PFSK-1 (cell line): Measurements from ENCODE around the gene VPS11.

Experiments used
- FOXP2 ChIP-seq: optimal IDR thresholded peaks from 2 replicates; pipeline ENCODE3; 2011; ENCODE audit warnings: borderline replicate concordance, control low read depth, inconsistent platforms; ENCODE audit not compliant: insufficient read depth; ENCODE audit errors: extremely low read length, extremely low read depth
- POLR2AphosphoS5 ChIP-seq: IDR thresholded peaks from 2 replicates; pipeline ENCODE4 v1.6.1; 2012; ENCODE audit warnings: low read depth, mild to moderate bottlenecking, control low read depth, low read length, moderate library complexity
- SIN3A ChIP-seq: IDR thresholded peaks from 2 replicates; pipeline ENCODE4 v1.6.1; 2012; ENCODE audit warnings: mild to moderate bottlenecking, low read length, moderate library complexity, borderline replicate concordance; ENCODE audit not compliant: insufficient read depth
- TAF1 ChIP-seq: IDR thresholded peaks from 2 replicates; pipeline ENCODE4 v1.6.1; 2012; ENCODE audit warnings: low read length, control low read depth, borderline replicate concordance; ENCODE audit not compliant: insufficient read depth
- TF ChIP-seq, protein P1 (sequence below), 2 experiments: IDR thresholded peaks; 2 replicates each; pipeline versions ENCODE4 v1.6.1 to v1.8.0; 2011 to 2012; ENCODE audit warnings: low read depth in 2 of 2, low read length in 2 of 2, control low read depth in 1 of 2, inconsistent platforms in 1 of 2, mild to moderate bottlenecking in 1 of 2, moderate library complexity in 1 of 2; ENCODE audit not compliant: insufficient read depth in 1 of 2

VPS11 gene

DNA sequence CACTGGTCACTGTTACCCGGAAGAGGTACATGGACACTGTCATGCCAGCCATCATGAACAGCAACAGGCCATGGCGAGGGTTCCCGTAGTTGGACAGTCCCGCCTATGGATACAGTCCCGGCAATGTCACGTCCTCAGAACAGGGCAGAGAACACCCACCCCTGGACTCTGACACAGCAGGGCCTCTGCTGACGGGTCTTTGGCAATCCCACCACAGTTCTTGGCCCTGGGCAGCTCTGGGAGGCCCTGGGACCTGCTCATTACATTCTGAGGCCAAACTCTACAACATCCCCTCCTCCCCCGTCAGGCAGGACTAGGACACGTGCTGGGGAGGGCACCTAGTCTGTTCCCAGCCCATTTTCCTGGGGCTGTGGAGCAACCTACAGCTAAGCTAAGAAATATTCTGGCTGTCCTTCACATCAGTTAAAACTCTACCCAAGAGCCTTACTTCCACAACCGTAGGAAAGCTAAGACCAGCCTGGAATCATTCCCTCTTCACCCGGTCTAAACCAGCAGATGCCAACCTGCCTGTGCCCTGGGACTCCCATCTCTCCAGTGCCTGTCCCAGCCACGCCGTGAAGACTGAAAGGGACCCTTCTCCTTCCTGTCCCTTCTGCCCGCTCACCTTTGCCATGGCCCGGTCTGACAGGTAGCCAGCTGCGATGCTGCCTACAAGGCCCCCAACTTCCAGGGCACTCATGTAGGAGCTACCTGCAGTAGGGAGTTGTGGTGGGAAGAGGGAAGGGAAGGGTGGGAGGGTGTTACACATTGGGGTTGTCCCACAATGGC is 41.4 kb upstream of the VPS11 start:
- TF ChIP-seq TAF1, result no peak

DNA sequence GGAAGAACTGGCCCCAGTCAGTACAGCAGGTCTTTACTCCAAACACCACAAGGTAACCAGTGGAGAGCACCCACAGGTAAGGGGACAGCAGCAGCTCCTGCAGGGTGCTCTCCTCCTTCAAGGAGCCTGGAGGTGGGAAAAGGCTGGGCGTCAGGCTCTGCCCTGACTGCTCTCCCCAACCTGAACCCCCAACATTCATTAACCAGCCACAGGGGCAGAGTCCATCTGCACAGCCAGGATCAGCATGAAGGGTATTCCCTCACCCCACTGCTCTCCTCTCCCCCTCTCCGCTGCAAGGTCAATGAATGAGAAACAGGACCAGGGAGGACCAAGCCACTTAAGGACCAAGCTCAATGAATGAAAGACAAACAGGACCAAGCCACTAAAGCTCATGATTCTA is 40.6 kb upstream of the VPS11 start:
- TF ChIP-seq, protein P1, sequence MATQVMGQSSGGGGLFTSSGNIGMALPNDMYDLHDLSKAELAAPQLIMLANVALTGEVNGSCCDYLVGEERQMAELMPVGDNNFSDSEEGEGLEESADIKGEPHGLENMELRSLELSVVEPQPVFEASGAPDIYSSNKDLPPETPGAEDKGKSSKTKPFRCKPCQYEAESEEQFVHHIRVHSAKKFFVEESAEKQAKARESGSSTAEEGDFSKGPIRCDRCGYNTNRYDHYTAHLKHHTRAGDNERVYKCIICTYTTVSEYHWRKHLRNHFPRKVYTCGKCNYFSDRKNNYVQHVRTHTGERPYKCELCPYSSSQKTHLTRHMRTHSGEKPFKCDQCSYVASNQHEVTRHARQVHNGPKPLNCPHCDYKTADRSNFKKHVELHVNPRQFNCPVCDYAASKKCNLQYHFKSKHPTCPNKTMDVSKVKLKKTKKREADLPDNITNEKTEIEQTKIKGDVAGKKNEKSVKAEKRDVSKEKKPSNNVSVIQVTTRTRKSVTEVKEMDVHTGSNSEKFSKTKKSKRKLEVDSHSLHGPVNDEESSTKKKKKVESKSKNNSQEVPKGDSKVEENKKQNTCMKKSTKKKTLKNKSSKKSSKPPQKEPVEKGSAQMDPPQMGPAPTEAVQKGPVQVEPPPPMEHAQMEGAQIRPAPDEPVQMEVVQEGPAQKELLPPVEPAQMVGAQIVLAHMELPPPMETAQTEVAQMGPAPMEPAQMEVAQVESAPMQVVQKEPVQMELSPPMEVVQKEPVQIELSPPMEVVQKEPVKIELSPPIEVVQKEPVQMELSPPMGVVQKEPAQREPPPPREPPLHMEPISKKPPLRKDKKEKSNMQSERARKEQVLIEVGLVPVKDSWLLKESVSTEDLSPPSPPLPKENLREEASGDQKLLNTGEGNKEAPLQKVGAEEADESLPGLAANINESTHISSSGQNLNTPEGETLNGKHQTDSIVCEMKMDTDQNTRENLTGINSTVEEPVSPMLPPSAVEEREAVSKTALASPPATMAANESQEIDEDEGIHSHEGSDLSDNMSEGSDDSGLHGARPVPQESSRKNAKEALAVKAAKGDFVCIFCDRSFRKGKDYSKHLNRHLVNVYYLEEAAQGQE (IDR thresholded peaks at IDR 0.05; ENCODE audit: insufficient read depth in 1 of 2, low read depth in 2 of 2, low read length in 2 of 2), result no peak

DNA sequence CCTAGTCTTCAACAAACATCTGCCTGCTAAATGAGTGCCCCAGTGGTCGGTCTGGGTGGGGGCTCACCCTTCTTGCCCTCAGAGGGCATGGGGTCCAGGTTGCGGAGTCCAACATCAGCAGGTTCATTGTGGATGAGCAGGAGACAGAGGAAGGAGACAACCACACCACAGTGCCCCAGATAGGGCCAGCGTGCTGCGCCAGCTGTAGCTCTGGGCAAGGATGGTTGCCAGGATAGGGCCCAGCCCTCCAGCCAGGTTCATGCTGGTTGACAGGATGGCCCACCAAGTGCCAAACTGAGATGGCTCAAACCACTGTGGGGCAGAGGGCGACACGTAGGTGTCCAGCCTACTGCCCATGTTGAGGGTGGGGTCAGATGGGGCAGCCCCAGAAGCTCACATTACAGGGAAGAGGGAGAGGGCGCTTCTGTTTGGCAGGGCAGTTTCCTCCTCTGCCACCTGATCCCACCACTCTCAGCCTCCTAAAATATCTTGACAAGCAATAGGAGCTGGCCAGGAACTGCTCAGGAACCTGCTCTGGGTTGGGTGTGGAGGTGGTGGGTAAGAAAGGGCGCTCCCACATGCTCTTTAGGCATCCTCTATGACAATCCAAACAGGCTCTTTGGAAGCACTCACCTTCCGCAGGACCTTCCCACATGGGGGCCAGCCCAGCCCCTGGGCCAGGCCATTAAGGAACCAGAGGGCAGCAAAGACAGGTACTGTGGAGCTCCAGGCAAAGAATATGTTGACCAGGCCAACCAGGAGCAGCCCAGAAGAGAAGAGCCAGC is 39.9 kb upstream of the VPS11 start:
- TF ChIP-seq FOXP2 (no peak), SIN3A (no peak), TAF1 (no peak), POLR2AphosphoS5 (no peak)
- TF ChIP-seq, protein P1 (IDR thresholded peaks at IDR 0.05; ENCODE audit: insufficient read depth in 1 of 2, low read depth in 2 of 2, low read length in 2 of 2), result no peak

DNA sequence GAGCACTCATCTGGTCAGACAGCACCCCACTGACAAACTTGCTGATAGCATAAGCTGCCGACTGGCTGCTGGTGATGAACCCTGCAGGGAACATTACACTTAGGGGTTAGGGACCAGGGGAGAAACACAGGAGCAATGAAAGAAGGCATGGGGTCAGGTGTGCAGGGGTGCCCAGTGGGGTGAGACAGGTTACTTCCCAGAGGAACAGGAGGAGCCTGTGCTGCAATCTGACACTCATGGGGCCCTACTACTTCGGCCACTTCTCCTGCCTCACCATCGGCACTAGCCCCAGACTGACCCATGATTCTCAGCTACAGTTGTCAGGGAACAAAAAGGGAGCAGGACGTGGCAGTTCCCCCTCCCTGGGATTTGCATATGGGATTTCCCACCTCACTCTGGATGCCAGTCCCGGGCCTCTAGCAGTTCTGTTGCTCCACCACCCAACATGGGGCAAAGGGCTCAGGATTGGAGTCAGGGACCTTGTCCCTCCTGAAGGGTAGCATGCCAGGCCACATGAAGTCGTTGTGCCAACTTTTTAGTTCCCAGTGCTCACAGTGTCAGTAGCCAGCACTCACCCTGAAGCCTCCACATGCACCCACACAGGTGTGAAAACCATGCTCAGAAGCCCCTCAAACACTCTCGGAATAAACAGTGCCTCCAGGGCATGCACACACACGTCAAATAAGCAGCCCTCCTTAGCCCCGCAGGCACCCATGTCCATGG is 39.1 kb upstream of the VPS11 start:
- TF ChIP-seq, protein P1 (IDR thresholded peaks at IDR 0.05; ENCODE audit: insufficient read depth in 1 of 2, low read depth in 2 of 2, low read length in 2 of 2), result no peak
- TF ChIP-seq POLR2AphosphoS5 (no peak), TAF1 (no peak), SIN3A (no peak), FOXP2 (no peak)

DNA sequence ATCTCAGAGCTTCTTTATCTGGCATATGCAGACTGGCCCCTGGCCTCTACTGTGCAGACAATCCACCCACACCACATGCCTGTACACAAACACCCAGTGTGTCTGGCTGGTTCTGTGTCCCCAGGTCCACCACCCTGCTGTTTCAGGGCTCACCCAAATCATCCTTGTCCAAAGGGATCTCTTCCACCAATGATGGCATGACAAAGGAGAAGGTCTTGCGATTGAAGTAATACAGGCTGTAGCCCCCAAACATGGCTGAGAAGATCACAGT is 38.6 kb upstream of the VPS11 start:
- TF ChIP-seq FOXP2, result no peak
- TF ChIP-seq, protein P1 (IDR thresholded peaks at IDR 0.05; ENCODE audit: insufficient read depth in 1 of 2, low read depth in 2 of 2, low read length in 2 of 2), result no peak
- no peak for TF ChIP-seq TAF1
- no peak for TF ChIP-seq POLR2AphosphoS5
- TF ChIP-seq SIN3A, result no peak
